Measurements from ENCODE around the gene COP1. TPM values are rescaled to one million over a fixed set of nuclear protein-coding genes. Genes with fewer than 3 reads are reported as not detected.

The COP1 gene
- total RNA-seq, 6 experiments from 2014 or later = 27.8 to 33.0 (median 30.1) TPM

- TF ChIP-seq CTCF (IDR thresholded peaks at IDR 0.05) = no peak
- DNase-seq = no peak
- Mint-ChIP-seq H3K9me3 (no peaks in the 10 kb centered on the region), H3K27ac (peak overlapping the region; percentile 40; the same call in 1 of the 2 replicates), H3K36me3 (ENCODE audit: low read depth) (no peaks in the 10 kb centered on the region), H3K4me1 (ENCODE audit: low read depth) (peaks cover 18% of the 10 kb centered on the region; the same call in 1 of the 2 replicates), H3K27me3 (ENCODE audit: insufficient read depth) (no peaks in the 10 kb centered on the region), H3K4me3 (no peak overlapping the region)
Observed at GRCh38 chr1:175919001-175919400, 288.1 kb downstream of the COP1 start.

- Mint-ChIP-seq H3K9me3 (no peaks in the 10 kb centered on the region), H3K4me3 (no peak overlapping the region), H3K4me1 (ENCODE audit: low read depth) (peaks cover 18% of the 10 kb centered on the region; the same call in 1 of the 2 replicates), H3K27ac (no peak overlapping the region), H3K27me3 (ENCODE audit: insufficient read depth) (no peaks in the 10 kb centered on the region), H3K36me3 (ENCODE audit: low read depth) (no peaks in the 10 kb centered on the region)
- no peak for DNase-seq
- TF ChIP-seq CTCF (IDR thresholded peaks at IDR 0.05) = no peak
Observed at GRCh38 chr1:175918364-175918801, 288.7 kb downstream of the COP1 start.

- Mint-ChIP-seq H3K27ac (no peak overlapping the region), H3K9me3 (peaks cover 8% of the 10 kb centered on the region; the same call in 1 of the 2 replicates), H3K36me3 (ENCODE audit: low read depth) (peaks cover 17% of the 10 kb centered on the region), H3K4me3 (no peak overlapping the region), H3K27me3 (ENCODE audit: insufficient read depth) (no peaks in the 10 kb centered on the region), H3K4me1 (ENCODE audit: low read depth) (peaks cover 15% of the 10 kb centered on the region; the same call in 1 of the 2 replicates)
- no peak for DNase-seq
- no peak for TF ChIP-seq CTCF (IDR thresholded peaks at IDR 0.05)
Observed at GRCh38 chr1:175914115-175914514, 293.0 kb downstream of the COP1 start.

- TF ChIP-seq CTCF (IDR thresholded peaks at IDR 0.05) = no peak
- no peak for DNase-seq
- H3K9me3 Mint-ChIP-seq = peaks cover 8% of the 10 kb centered on the region; the same call in 1 of the 2 replicates
- H3K4me3 Mint-ChIP-seq = no peak overlapping the region
- no peaks in the 10 kb centered on the region for H3K4me1 Mint-ChIP-seq (ENCODE audit: low read depth)
- no peaks in the 10 kb centered on the region for H3K27me3 Mint-ChIP-seq (ENCODE audit: insufficient read depth)
- H3K27ac Mint-ChIP-seq = no peak overlapping the region
- peaks cover 17% of the 10 kb centered on the region for H3K36me3 Mint-ChIP-seq (ENCODE audit: low read depth)
Observed at GRCh38 chr1:175911138-175911537, 295.9 kb downstream of the COP1 start.

GRCh38 chr1:175906370-175906769 lies 300.7 kb downstream of the COP1 start:
- no peak for DNase-seq
- Mint-ChIP-seq H3K27ac (no peak overlapping the region), H3K4me3 (no peak overlapping the region), H3K9me3 (peaks cover 8% of the 10 kb centered on the region; the same call in 1 of the 2 replicates), H3K36me3 (ENCODE audit: low read depth) (peaks cover 18% of the 10 kb centered on the region), H3K27me3 (ENCODE audit: insufficient read depth) (no peaks in the 10 kb centered on the region), H3K4me1 (ENCODE audit: low read depth) (no peaks in the 10 kb centered on the region)
- TF ChIP-seq CTCF (IDR thresholded peaks at IDR 0.05) = no peak

Data from HFFc6 (cell line).